HG02571 (cell line): ENCODE results near the gene C6orf47.

ENCODE experiments used
- ATAC-seq: cut with Tn5 transposase; IDR thresholded peaks from one replicate; pipeline ENCODE4 v1.9.1; 2021; ENCODE audit warnings: mild to moderate bottlenecking, moderate library complexity; ENCODE audit not compliant: unreplicated experiment

The C6orf47 gene

GRCh38 chr6:31615748-31616147 lies 44.8 kb downstream of the C6orf47 start:
- ATAC-seq = no peak

- no peak for ATAC-seq
Measured at GRCh38 chr6:31614684-31615578, 45.6 kb downstream of the C6orf47 start, which contains the start of gene AIF1. Gene AIF1 (plus strand): TSS chr6:31615234. CDS start chr6:31615330, 96 bp downstream.

DNA sequence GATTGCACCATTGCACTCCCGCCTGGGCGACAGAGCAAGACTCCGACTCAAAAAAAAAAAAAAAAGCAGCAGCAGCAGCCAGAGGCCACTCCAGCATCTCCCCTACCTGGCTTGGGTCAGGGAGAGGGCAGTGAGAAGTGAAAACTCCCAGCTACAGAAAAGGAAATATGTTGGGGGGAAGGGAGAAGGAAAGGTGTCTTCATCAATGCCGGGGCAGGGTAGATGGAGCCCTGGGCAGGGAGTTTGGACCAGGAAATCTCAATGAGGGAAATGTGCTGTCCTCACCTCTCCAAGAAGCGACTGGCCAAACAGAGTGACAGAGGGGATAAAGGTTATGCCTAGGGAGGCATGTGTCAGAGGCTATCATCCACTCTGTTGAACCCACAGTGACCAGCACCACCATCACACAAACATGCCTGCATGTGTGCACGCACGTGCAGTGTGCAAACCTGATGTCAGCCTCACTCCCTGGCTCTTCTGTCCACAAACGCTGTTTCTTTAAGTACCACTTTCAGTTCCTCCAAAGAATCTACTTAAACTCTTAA lies 46.4 kb downstream of the C6orf47 start:
- no peak for ATAC-seq

- no peak for ATAC-seq
Measured at GRCh38 chr6:31610968-31611367, 49.6 kb downstream of the C6orf47 start.

GRCh38 chr6:31609519-31610406 lies 50.8 kb downstream of the C6orf47 start:
- ATAC-seq = no peak
